D721Med (cell line): ENCODE results near the gene GABRB1.

ENCODE experiments used
- DNase-seq: peaks from one replicate; pipeline ENCODE4 v3.0.0; 2011; ENCODE audit warnings: low spot score; ENCODE audit not compliant: insufficient read length
- FAIRE-seq: peaks from 2 replicates; lab custom pipeline; 2011; peaks lifted over from hg19 to GRCh38; lab: Jason Lieb, UNC
- TF ChIP-seq, protein P1 (sequence below): IDR thresholded peaks from 2 replicates; pipeline ENCODE4 v1.5.1; 2012; ENCODE audit warnings: mild to moderate bottlenecking, control low read depth; ENCODE audit not compliant: insufficient read depth; ENCODE audit errors: missing control alignments

GABRB1 gene

DNA sequence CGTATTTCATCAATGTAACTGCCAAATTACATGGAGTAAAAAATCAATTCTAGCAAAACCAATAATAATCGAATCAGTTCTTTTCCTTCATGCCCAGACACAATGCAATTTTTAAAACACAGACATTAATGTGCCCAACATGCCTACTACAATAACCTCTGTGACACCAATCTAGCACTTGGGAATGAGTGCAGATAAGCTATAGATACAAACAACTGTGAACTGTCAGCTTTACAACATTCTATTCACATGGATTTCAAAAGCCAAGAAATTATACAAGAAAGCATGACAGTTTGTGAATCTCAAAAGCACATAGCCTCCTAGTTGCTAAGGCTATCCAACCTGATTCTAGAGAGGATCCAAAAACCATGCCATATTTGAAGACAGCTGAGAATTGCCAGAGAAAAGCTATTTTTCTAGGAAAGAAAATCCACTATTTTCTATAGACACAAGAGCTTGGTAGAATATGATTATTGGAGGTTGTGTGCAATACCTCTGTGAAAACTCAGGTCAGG is 351.5 kb downstream of the GABRB1 start:
- DNase-seq (no peak), FAIRE-seq (no peak)
- TF ChIP-seq, protein P1, sequence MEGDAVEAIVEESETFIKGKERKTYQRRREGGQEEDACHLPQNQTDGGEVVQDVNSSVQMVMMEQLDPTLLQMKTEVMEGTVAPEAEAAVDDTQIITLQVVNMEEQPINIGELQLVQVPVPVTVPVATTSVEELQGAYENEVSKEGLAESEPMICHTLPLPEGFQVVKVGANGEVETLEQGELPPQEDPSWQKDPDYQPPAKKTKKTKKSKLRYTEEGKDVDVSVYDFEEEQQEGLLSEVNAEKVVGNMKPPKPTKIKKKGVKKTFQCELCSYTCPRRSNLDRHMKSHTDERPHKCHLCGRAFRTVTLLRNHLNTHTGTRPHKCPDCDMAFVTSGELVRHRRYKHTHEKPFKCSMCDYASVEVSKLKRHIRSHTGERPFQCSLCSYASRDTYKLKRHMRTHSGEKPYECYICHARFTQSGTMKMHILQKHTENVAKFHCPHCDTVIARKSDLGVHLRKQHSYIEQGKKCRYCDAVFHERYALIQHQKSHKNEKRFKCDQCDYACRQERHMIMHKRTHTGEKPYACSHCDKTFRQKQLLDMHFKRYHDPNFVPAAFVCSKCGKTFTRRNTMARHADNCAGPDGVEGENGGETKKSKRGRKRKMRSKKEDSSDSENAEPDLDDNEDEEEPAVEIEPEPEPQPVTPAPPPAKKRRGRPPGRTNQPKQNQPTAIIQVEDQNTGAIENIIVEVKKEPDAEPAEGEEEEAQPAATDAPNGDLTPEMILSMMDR, result no peak

DNA sequence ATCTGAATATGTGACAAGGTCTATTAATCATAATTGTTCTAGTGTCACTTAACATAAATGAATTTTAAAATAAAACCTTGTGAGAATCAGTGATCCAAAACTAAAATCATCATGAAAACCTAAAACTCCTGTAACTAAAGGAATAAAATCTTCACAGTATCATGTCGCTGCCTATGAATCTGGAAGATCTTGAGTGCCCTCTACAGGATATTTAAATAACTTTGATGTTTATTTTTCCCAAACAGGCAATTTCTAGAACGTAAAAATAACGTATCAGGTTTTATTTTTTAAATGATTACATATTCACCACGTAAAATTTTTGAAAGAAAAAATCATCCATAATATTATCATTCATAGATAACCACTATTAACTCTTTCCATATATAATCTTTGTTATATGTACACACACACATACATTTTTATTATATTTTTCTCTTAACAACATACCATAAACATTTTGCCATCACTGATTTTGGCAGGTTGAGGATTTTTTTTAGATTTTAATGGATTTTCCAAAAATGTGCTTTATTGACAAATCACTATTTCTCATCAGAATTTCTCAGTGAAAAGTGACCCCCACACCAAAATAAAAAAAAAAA is 352.6 kb downstream of the GABRB1 start:
- DNase-seq (no peak), FAIRE-seq (peak; percentile 77)

DNA sequence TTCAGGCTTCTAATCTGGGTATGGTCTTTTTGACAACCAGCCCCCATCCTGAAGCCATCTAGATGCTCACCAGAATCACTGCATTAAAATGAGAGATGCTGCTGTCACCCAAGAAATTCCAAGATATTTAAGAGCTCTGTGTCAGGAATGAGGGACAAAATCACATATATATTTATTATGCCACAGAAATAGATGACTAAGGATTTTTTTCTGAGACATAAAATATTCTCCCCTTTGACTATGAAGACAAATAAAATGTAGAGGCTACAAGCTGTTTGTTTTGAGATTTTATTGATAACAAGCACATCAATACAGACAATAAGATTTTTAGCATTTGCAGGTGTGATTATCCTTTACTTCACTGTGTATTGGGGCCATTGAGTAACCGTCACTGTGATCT is 354.8 kb downstream of the GABRB1 start:
- DNase-seq (no peak), FAIRE-seq (no peak)
- TF ChIP-seq, protein P1, result no peak

More for the DNA sequence above, 352.6 kb downstream of the GABRB1 start:
- TF ChIP-seq, protein P1, result peak; percentile 66

DNA sequence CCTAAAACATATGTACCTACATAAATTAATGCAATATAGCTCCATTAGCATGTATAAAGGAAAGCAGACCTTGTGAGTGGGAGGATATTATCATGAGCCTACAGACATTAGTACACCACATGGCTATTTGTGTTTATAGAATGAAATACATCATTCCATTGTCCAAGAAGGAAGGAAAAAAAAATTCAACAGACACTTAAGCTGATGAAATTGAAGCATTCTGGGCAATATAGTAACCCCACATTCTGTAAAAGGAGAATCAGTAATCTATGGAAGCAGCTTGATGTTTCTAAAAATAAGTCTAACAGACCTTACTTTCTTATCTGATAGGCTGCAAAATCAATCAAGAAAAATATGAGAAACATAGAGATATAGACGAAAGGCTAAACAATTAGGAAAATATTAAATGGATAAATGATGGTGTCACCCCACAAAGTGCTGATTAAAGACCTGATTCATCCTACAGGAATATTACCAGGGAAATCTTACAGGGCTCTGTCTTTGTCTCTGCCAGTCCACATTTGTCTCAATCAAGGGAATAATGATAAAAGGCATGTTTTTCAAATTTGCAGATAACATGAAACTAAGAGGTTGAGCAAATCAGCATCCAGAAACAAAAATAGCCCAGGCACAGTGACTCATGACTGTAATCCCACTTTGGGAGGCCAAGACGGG is 355.3 kb downstream of the GABRB1 start:
- DNase-seq, result no peak
- FAIRE-seq, result no peak

DNA sequence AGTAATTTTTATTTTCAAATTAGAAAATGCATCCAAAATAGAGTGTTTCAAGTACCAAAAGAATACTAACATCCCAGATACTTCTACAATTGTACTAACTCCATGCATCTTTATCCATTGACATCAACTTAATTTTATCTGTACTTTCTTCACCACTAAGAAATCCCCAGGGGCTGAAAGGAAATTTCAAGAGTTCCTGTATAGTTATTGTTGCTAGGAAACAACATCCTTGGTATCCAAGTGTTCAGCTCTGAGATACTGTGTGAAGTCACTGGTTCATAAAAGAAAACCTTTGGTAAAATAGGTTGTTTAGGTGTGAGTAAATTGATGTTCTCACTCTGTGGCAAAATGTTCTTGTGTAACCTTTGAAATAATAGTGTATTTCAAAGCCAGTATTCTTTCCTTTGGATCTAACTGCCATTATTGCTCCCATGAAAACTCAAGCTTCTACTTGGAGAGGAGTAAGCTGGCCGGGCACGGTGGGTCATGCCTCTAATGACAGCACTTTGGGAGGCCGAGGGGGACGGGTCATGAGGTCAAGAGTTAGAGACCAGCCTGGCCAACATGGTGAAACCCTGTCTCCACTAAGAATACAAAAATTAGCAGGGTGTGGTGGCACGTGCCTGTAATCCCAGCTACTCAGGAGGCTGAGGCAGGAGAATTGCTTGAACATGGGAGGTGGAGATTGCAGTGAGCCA is 359.2 kb downstream of the GABRB1 start:
- no peak for FAIRE-seq
- TF ChIP-seq, protein P1, result no peak
- no peak for DNase-seq

More for the DNA sequence above, 355.3 kb downstream of the GABRB1 start:
- TF ChIP-seq, protein P1, result no peak

DNA sequence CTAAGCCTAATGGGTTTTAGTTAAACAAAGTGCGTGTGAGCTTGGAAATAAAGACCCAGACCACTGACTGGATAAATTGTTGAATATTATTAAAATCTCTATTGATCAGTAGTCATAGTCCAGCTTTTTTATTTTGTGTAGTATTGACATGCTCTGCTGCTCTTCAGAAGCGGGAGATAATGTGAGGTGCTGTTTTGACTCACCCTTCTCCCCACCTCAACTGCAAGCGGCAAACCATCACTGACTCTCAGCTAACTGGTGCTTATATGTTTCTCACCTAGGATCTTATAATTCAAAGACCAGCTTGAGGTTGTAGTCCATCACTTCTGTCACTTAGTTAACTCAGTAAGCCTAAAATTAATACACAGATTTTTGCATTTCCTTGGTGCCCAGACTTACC is 359.9 kb downstream of the GABRB1 start:
- DNase-seq (no peak), FAIRE-seq (no peak)
- TF ChIP-seq, protein P1, result no peak
